Cardiac muscle cell (in vitro differentiated cells and primary cell): ENCODE measurements around the gene ATG9B. TPM values are rescaled to one million over a fixed set of nuclear protein-coding genes. Genes with fewer than 3 reads are reported as not detected.
"Not testable (repeated sequence)": the region's sequence is repeated elsewhere in the genome, so short reads cannot be mapped to it uniquely, and the experiment has no call there.

Source experiments
- DNase-seq, 2 donors: peaks; one replicate each; pipeline versions ENCODE4 v3.0.0 to v3.0.0-alpha.2; 2010 to 2017; ENCODE audit warnings: low read depth in 1 of 2, low spot score in 1 of 2
- H3K27ac ChIP-seq: fragments of 200-600 bp; sonication (generic); 2 replicates; pipeline ENCODE4 v1.5.1; 2016
- H3K27me3 ChIP-seq: fragments of 200-600 bp; sonication (generic); 2 replicates; pipeline ENCODE4 v1.6.0; 2016; ENCODE audit warnings: control low read depth
- H3K36me3 ChIP-seq: fragments of 200-600 bp; sonication (generic); 2 replicates; pipeline ENCODE4 v1.5.1; 2016; ENCODE audit warnings: control low read depth
- H3K4me1 ChIP-seq: fragments of 200-600 bp; sonication (generic); 2 replicates; pipeline ENCODE4 v1.8.1; 2017; ENCODE audit warnings: low read depth, mild to moderate bottlenecking, mixed run types
- H3K4me3 ChIP-seq: fragments of 200-600 bp; sonication (generic); 2 replicates; pipeline ENCODE4 v1.5.1; 2016; ENCODE audit warnings: mild to moderate bottlenecking
- H3K9me3 ChIP-seq: fragments of 200-600 bp; sonication (generic); 2 replicates; pipeline ENCODE4 v1.5.1; 2017; ENCODE audit warnings: low read depth, mild to moderate bottlenecking, control low read depth
- CTCF ChIP-seq: IDR thresholded peaks from 2 replicates; pipeline ENCODE4 v1.5.1; 2012; ENCODE audit warnings: low read depth, mild to moderate bottlenecking, low read length
- polyA plus RNA-seq: library from polyadenylated mRNA; unstranded; fragments of >200 nt; fragmentation: Nextera tagmentation; extraction: Ambion mirVana; gene quantifications from 2 replicates; pipeline ENCODE4 v1.2.1, GENCODE V29; 2016
- total RNA-seq: library from RNA; depleted of rRNA; stranded (reverse); fragments of >200 nt; gene quantifications from 2 replicates; pipeline ENCODE4 v1.2.3, GENCODE V29; 2016

The ATG9B gene
- total and polyA plus RNA-seq, 2 experiments from 2014 or later = 8.4 to 13.0 TPM

GRCh38 chr7:151032936-151033863, 8.9 kb upstream of the ATG9B start:
- Histone ChIP-seq H3K4me3 (no peak overlapping the region), H3K36me3 (peaks cover 3% of the 10 kb centered on the region), H3K27me3 (no peaks in the 10 kb centered on the region), H3K4me1 (peaks cover 4% of the 10 kb centered on the region), H3K27ac (no peak overlapping the region), H3K9me3 (no peaks in the 10 kb centered on the region)
- no peak for DNase-seq
- no peak for TF ChIP-seq CTCF

GRCh38 chr7:151031011-151031410, 6.7 kb upstream of the ATG9B start:
- TF ChIP-seq CTCF = no peak
- no peak for DNase-seq
- Histone ChIP-seq H3K9me3 (no peaks in the 10 kb centered on the region), H3K4me1 (peaks cover 12% of the 10 kb centered on the region), H3K36me3 (no peaks in the 10 kb centered on the region), H3K27me3 (no peaks in the 10 kb centered on the region), H3K27ac (no peak overlapping the region), H3K4me3 (no peak overlapping the region)

- DNase-seq = no peak
- Histone ChIP-seq H3K4me1 (peaks cover 12% of the 10 kb centered on the region), H3K36me3 (no peaks in the 10 kb centered on the region), H3K27ac (peak overlapping the region; percentile 73), H3K27me3 (no peaks in the 10 kb centered on the region), H3K9me3 (no peaks in the 10 kb centered on the region), H3K4me3 (peak overlapping the region; percentile 95)
- no peak for TF ChIP-seq CTCF
These were observed 4.7 kb upstream of the ATG9B start for GRCh38 chr7:151028948-151029501.

GRCh38 chr7:151028131-151028947, 4.0 kb upstream of the ATG9B start, which contains the start of gene ABCB8:
ABCB8 (plus strand) TSS chr7:151028450; CDS start chr7:151028516, 66 bp downstream.
- Histone ChIP-seq H3K9me3 (no peaks in the 10 kb centered on the region), H3K4me3 (peak within 1 kb of the TSS; percentile 95), H3K27ac (peak within 1 kb of the TSS; percentile 73), H3K36me3 (no peaks in the 10 kb centered on the region), H3K27me3 (no peaks in the 10 kb centered on the region), H3K4me1 (peaks cover 12% of the 10 kb centered on the region)
- peak; percentile 98 to 99 for DNase-seq
- TF ChIP-seq CTCF = peak; percentile 43

- not testable (repeated sequence) for H3K9me3 ChIP-seq, DNase-seq, H3K27me3 ChIP-seq, H3K36me3 ChIP-seq
- Histone ChIP-seq H3K4me1 (peaks cover 12% of the 10 kb centered on the region), H3K4me3 (peak overlapping the region; percentile 95), H3K27ac (peak overlapping the region; percentile 53)
These were observed 3.4 kb upstream of the ATG9B start for GRCh38 chr7:151027728-151028130.

GRCh38 chr7:151026771-151027727, 2.8 kb upstream of the ATG9B start:
- peak overlapping the region; percentile 95 for H3K4me3 ChIP-seq
- DNase-seq = not testable (repeated sequence)

More at GRCh38 chr7:151026771-151027727, 2.8 kb upstream of the ATG9B start:
- H3K27ac ChIP-seq = peak overlapping the region; percentile 53
- H3K36me3 ChIP-seq, H3K9me3 ChIP-seq, H3K27me3 ChIP-seq: not testable (repeated sequence)
- H3K4me1 ChIP-seq = peaks cover 12% of the 10 kb centered on the region
